Effector CD4-positive, alpha-beta T cell (primary cell): ENCODE measurements around the gene PFN3.
A peak's percentile ranks its signal among the peaks of the same experiment; 100 is the strongest.

Experiments used
- DNase-seq: peaks from one replicate; pipeline ENCODE4 v3.0.0-alpha.2; 2020

Gene PFN3

DNA sequence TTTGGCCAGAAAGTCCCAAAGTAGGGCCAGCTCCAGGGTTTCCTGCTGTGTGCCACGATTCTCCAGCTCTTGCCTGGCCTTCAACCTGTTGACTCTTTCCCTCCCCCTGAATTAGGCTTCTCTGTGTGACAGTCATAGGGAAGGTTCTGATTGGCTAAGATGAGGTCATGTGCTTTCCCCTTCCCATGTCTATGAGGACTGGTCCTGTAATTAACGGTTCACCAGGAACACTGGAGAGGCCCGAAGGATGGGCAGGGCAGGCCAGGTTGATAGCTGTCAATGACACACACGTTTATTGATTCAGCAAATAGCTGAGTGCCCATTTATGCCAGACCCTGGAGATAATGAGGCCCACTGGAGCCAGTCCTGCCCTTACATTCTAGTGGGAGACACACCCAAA, 37.2 kb upstream of the PFN3 start:
- no peak for DNase-seq

DNA sequence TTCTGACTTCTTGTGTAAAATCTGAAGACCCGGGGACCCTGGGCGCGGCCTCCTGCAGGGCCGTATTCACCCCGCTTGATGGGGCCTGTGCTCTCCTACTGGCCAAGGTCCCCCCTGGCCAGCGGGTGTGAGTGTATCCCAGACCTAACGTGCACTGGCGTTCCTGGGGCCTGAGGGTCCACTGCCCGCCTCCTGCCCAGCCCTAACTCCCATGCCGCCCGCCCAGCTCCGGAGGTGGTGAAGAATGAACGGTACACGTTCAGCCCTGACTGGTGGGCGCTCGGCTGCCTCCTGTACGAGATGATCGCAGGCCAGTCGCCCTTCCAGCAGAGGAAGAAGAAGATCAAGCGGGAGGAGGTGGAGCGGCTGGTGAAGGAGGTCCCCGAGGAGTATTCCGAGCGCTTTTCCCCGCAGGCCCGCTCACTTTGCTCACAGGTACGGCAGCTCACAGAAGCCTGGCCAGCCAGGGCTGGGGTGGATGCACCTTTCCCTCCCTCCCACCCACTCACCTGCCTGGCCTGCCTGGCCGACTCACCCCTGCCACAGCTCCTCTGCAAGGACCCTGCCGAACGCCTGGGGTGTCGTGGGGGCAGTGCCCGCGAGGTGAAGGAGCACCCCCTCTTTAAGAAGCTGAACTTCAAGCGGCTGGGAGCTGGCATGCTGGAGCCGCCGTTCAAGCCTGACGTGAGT, 35.5 kb upstream of the PFN3 start:
- DNase-seq, result no peak

GRCh38 chr5:177434942-177435738, 34.7 kb upstream of the PFN3 start:
- DNase-seq, result no peak

GRCh38 chr5:177434437-177434836, 34.0 kb upstream of the PFN3 start:
- DNase-seq, result peak; percentile 49

DNA sequence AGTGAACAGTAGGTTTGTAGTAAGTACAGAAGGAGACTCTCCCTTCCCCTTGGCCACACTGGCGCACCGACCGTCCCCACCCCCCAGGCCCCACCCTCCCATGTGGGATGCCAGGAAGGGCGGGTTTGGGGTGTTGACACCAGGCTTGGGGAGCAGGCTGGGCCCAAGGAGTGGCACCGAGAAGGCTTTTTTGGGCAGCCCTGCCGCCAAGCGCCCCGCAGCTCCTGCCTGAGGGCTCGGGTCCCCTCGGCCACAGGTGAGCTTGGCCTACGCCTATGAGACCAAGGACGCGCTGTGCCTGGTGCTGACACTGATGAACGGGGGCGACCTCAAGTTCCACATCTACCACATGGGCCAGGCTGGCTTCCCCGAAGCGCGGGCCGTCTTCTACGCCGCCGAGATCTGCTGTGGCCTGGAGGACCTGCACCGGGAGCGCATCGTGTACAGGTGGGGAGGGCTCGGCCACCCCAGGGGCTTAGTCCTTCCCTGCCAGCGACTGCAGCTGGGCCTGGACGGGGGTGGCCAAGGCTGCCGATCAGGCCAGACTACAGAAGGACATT, 33.3 kb upstream of the PFN3 start:
- no peak for DNase-seq

DNA sequence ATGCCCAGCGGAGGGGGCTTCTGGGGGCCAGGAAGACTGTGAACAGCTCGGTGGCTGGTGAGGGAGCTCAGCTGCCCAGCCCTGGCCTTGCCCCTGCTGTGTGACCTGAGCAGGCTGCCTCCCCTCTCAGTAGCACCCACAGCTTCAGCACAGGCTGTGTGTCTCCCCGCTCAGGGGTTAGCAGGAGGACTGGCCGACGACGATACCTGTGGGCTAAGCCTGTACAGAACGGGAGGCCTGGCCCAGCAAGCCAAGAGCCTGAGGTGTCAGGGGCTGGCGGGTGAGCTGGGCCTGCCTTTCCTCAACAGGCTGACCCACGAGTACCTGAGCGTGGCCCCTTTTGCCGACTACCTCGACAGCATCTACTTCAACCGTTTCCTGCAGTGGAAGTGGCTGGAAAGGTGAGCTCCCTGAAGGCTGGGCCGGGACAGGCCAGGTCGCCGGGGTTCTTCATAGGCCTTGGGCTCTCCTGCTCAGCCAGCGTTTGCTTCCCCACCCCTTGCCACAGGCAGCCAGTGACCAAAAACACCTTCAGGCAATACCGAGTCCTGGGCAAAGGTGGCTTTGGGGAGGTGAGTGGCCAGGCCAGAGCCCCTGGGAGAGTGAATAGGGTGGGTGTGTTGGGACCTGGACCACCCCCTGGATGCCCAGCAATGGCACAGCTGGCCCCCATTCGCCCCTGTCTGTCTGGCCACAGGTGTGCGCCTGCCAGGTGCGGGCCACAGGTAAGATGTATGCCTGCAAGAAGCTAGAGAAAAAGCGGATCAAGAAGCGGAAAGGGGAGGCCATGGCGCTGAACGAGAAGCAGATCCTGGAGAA, 32.6 kb upstream of the PFN3 start:
- DNase-seq, result no peak

GRCh38 chr5:177432143-177432838, 31.8 kb upstream of the PFN3 start:
- DNase-seq, result no peak

DNA sequence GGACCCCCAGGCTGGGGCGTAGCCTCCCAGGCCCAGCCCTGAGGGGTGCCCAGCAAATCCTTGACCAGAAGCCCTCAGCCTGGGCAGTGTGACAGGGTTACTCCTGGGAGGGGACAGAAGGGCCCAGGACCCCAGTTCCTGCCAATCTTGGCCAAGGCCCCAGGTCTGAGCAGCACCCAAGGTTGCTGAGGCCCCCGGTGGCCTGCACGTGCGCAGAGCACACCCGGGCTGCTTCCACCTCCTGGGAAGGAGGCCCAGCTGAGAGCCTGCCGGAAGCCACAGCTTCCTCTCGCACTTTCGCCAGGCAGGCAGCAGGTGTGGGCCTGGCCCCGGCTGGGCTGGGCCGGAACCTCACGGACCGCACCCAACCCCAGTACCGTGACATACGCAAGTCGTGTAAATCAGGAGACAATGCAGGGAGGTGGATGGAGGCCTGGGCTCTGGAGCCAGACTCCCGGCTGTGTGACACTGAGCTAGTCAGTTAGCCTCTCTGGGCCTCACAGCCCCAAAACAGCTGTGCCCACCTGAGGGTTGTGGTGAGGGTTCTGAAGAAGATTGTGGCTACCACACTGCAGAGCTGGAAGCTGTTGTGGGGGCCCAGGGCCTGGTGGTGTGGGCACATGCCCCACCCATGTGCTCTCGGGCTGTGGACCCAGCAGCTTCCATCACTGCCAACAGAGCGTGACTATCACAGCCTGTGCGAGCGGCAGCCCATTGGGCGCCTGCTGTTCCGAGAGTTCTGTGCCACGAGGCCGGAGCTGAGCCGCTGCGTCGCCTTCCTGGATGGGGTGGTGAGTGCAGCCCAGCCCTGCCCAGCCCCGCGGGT, 31.1 kb upstream of the PFN3 start:
- peak; percentile 50 for DNase-seq

DNA sequence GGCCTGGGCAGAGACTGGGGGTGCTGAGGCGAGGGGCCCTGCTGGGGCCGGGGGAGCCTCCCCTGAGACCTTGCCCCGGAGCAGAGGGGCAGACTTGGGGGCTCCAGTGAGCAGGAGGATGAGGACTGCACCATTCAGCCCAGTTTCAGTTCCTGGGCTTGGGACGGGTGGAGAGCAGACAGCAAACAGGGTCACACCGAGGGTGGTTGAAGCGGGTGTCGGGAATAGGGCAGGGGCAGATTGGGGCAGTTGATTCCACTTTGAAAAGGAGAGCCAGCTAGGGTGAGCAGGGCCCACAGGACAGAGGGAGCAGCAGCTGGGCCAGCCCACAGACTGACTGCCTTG, 30.5 kb upstream of the PFN3 start:
- DNase-seq, result no peak

DNA sequence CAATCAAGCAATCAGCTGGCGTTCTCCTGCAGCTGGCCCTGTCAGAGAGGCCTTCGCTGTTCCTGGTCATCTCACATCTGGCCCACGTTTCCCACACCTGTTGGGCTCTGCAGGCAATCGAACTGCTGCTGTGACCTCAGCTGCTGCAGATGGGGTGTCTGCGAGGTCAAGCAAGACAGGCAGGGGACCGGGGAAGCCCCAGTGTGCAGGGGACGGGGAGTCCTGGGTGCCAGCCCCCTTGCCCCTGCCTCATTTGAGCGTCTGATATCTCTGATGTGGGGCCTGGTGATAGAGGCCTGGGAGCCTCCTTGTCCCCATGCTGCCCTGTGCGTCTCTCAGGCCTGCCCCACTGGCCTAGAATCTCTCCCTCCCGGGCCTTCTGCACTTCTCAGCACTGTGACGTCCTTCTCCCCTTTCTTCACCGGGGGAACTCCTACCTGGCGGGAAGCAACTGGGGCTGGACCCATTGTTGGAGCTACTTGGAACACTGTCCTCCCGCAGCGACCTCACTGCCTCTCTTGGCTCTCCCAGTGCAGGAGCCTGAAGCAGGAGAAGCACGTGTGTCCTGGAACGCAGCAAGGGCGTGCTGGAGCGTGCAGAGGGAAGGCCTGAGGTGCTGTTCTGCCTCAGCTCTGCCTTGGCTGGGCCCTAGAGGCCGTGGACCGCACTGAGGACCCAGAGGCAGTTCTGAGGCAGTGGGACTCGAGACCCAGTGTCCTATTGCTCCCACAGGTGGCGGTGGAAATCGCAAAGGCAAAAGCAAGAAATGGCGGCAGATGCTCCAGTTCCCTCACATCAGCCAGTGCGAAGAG, 29.9 kb upstream of the PFN3 start:
- DNase-seq, result no peak

DNA sequence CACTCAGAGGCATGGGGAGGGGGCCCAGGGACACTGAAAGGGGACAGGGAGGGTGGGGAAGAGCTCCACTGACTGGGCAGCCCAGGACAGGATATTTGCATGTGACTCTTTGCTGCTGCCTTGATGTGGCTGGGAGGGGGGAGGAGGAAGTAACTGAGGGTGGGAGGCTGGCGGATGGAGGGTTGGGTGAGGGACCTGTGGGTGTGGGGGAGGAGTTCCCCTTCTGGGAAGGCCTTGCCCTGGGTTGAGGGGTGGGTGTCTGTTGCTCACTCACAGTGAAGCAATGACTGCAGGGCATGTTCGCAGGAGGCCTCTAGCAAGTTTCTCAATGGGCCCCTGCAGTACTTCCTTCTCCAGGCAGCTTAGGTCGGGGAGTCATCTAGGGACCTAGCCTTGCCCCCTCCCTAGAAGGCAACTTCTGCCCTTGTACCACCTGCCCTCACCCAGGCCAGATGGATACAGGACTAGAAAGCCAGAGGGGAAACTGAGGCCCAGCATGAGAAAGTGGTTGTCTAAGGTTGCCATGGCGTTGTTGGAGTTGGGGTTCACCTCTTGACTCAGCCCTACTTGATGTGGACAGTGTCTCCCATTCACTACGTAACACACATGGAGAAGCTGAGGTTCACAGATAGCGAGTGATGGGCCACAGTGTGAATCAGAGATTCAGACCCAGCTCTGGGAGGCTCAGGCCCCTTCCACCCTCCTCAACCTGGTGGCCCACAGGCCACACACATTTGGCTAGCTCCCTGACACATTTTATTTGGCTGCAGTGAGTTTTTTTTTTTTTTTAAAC, 29.0 kb upstream of the PFN3 start:
- DNase-seq, result peak; percentile 77

DNA sequence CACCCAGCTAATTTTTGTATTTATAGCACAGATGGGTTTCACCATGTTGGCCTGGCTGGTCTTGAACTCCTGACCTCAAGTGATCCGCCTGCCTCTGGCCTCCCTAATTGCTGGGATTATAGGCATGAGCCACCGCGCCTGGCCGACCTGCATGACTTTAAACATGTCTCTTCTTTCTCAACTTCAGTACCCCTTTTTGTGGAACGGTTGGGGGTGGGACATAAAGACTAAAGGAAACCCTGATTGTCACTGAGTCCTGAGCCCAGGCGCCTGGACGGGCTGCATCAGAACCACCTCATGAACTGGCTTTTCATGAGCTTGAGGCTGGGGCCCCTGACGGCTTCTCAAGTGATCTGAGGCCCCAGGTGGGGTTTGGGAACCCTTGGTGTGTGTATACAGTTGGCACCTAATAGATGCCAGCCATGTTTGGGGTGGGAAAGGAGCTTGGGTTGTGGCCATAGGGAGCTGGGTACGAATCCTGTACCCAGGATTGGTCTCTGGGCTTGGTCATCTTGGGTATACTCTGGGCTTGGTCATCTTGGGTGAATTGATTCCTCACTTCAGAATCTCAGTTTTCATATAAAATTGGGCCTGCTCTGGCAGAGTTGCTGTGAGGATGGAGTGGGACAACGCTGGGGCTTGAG, 28.2 kb upstream of the PFN3 start:
- DNase-seq, result no peak

DNA sequence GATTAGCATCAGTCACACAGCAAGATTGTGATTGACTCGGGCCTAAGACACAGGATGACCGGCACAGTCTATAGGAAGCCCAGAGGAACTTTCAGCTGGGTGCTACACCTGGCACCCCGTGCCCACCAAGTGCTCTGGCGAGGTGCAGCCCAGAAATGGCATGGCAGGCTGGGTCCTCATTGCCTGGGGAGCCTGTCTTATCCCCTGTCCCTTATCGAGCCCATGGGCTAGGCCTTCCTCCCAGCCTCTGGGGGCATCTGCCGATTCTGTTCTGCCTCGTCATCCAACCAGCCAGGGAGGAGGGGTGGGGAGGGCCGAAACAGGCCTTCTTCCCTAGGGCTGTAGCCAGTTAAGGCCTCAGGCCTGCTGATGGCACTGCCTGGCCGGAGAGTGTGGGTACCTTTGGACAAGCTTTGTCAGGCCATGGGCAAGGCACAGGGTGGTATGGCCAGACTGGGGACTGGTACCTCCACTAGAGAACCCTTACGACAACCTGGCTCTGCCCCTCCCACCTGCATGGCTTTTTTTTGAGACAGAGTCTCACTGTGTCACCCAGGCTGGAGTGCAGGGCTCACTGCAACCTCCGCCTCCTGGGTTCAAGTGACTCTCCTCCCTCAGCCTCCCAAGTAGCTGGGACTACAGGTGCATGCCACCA, 27.6 kb upstream of the PFN3 start:
- DNase-seq, result no peak

GRCh38 chr5:177427211-177427822, 26.9 kb upstream of the PFN3 start:
- no peak for DNase-seq

DNA sequence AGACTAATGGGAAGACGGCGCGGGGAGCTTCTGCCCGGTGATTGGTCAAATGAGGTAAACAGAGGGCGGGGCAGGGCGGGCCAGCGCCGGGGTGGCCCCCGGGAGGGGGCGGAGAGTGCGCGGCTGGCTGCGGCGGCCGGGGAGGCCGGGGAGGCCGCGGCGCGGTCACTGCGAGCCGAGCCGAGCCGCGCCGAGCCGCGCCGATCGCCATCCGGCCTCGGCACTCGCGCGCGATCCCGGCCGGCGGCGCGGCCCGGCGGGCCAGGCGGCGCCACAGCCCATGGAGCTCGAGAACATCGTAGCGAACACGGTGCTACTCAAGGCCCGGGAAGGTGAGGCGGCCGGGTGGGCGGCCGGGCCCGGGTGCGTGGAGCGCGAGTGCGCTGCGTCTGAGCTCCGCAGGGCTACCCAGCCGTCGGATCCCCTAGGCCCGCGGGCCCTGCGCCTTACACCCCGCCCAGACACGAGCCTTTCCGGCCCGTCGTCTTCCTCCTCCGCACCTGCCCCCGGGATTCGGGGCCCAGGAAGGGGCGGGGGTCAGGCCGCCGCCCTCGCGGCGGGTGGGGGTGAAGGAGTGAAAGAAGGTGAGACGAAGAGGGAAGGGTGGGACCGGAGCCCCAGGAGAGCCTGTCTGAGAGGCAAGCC, 26.2 kb upstream of the PFN3 start, which contains the start of gene GRK6:
Gene GRK6 (plus strand): TSS at position 111 of the 645 bp plus-strand sequence. CDS start 170 bp downstream, at position 281.
- DNase-seq, result peak; percentile 55

DNA sequence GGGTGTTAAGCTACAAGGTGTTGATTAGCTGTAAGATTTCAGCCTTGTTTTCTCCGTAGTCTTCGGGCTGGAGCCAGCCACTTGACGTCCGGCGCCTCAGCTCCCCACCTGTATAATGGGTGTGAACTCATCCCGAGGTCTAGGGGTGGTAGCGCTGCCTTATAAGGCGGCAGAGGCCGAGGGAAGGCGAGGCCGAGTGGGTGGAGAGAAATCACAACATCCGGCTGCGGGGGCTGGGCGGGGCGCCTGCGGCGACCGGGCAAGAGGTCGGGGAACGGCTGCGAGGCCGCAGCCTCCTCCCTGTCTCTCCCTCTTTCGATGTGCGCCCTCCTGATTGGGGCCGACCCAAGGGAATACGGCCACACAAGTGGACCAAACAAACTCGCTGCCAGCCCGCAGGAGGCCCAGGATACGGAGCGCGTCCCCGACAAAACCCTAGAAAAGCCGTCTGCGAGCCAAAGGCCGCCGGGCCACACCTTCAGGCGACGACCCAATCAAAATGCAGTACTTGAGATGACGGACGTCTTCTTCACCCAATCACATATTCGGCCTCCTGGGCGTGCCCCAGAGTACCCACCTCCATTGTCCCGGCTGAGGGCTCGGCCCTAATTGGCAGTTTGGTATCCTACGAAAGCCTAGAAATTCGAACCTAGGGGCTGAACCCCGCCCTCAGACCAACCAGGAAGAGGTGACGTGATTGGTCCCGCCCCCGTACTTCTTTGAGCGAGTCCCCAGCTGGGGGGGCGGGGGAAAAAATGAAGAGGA, 25.5 kb upstream of the PFN3 start:
- DNase-seq, result peak; percentile 100

- DNase-seq, result no peak
Observed at GRCh38 chr5:177425196-177425800, 24.8 kb upstream of the PFN3 start.
